Activated T-cell treated with anti-CD3 and anti-CD28 coated beads for 24 hours (primary cell): Measurements from ENCODE around the gene KIF12.

Experiments used
- DNase-seq: peaks from one replicate; pipeline ENCODE4 v3.0.0-alpha.2; 2020; ENCODE audit warnings: low read depth

Gene KIF12

DNA sequence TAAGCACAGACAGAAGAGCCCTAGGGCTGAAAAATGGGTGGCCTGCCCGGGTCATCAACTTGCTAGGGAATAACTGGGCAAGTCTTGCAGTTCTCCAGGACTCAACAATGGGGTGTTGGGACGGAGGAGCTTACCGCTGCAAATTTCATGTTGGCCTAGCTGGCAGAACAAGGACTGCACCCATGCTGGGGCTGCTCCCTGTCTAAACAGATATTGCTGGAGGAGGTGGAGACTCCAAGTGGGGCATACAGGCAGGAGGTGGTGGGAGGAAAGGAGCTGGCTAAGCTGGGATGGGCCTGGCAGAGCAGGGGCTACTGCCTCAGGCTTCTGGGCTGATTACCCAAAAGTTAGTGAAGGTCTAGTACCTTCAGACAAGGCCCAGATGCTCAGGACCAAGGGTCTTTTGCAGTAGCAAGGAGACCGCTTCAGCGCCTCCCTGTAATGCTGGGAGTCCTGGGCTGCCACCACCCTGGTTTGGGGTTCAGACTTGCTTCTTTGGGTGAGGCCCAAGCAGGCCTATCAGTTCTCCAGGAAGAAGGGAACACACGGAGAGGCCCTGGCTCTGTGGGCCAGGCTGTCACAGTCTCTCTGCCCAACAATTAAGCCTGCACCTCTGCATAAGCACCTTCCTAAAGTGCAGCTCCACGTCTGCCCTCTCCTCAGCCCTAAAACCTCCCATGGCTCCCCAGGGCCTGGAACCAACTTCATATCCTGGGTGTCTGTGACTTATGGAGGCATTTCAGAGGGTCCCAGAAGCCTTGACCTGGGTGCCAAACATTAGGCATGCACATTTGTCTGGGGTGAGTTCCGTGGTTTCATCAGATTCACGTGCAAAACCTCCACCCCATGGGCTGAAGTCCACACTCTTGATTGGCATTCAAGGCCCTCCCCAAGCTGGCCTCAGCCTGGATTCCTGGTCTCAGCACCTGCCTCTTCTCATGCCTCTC is 24.2 kb upstream of the KIF12 start:
- no peak for DNase-seq

GRCh38 chr9:114122136-114123027 is 23.3 kb upstream of the KIF12 start:
- no peak for DNase-seq

- no peak for DNase-seq
Measured at GRCh38 chr9:114121227-114122135, 22.4 kb upstream of the KIF12 start.

DNA sequence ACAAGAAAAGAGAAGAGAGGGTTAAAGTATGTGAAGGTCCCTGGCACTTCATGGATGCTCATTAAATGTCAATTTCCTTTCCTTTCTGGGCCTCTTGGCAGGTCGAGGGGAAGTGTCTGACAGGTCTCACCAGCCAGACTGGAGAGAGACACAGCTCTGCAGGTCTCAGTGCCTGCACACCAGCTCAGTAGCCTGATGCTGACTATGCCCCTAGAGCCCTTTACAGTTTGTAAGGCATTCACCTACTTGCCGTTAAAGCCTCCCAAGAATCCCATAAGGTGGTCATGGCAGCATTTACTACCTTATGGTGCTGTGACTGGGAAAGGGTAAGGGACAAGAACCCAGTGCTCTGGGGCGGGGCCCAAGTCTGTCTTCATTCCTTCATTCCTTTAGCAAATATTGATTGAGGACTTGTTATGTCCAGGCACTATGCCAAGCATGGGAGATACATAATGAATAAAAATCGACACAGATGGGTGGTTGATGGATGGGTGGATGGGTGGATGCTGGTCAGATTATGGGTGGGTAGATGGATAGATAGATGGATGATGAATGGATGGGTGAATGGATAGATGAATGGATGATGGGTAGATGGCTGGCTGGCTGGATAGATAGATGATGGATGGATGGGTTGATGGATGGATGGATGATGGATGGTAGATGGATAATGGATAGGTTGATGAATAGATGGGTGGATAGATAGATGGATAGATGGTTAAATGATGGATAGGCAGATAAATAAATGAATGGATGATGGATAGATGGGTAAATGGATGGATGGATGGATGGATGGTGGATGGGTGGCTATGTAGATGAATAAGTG is 21.3 kb upstream of the KIF12 start:
- DNase-seq, result no peak

DNA sequence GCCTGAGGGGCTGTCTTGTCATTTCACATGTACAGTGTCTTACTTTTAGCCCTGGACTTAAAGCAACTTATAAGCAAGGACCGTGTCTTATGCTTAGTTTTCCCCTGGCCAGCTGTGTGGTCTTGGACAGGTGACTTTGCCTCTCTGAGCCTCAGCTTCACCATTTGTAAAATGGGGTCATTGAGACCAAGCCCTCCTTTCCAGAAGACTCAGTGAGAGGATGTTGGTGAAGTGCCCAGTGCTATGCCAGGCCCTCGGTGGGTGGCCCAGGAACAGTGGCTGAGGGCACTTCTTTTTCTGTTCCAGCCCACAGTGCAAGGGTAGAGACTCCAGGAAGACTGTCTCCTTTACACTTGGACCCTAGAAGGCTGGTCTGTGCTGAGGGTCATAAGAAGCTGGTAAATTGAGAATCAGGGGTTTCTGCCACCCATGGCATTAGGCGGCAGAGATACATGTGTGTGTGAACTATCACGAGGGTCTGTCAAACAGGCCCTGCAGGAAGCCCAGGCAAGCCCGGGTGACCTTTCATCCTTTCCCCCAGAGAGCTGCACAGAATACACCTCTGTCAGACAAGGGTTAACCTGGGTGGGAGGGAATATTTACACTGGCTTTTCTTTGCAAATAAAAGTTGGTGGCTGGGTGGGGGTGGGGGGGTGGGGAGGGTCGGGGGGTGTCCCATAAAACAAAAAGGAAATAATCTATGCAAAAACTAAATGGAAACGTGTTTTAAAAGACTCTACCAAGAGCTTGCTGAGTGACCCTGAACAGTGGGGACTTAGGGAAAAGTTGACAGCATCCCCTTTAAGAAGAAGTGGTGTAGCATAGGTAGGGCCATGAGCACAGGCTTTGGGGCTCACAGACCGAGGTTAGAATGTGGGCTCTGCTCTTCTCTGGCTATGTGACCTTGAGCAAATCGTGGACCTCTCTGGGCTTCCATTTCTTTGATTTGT is 20.4 kb upstream of the KIF12 start:
- DNase-seq, result no peak

DNA sequence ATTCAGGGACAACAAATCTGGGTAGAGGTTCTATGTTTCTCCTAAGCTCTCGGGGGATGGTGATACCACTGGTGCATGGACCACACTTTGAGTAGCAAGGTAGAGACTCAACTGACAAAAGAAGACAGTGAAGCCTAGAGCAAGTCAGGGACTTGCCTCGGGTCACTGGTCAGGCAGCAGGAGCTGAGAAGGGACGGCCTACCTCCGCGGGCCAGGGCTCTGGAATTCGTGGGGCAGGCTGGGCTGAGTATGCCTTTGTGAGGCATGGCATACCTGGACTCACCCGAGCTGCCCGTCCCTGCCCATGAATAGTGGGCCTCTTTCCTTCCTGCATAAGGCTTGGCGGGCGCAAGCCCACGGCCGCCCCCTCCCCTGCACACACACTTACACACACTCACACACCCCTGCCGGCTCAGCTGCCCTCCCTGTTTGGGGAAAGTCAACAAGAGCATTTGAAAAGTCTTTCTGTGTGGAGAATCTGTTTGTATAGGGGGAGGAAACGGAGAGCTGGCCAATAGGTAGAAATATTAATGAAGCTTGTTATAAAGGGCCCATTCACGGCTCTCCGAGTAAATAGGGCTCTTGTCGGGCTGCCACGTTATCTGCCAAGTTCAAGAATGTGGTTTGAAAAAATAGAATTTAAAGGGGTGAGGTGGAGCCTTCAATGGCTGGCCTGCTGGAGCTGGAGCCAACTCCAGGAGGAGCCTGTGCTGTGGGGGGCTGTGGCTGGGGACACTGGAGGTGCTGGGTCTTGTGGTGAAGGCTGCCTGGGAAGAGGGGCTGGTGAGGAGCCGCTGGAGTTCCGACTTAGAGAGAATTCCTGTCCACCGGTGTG is 19.1 kb upstream of the KIF12 start:
- DNase-seq, result no peak

GRCh38 chr9:114117614-114117995 is 18.5 kb upstream of the KIF12 start:
- DNase-seq, result no peak

DNA sequence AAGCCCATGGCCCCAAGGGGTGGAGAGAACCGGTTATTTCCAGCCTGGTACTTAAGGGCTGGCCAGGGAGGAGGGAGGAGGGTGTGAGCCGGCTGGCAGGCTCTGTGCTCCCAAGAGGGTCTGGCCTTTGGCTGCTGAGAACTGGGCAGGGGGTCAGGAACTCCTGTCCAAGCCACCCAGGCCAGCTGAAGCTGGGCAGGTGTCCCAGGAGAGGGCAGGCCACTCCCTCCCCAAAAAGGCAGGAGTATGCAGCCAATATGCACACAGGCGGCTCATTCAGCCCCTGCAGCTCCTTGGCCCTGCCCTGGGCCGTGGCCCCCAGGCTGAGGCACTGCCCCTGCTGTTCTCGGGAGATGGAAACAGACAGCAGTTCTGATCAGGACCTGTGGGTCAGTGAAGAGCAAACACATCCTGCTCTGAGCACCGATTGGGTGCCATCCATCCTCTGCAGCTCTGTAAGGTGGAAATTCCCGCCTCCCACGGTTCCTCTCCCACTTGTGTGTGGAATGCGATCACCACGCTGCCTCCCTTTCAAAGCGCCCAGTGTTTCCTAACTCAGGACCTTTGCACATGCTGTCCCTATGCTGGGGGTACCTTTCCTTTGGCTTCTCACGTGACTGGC is 17.1 kb upstream of the KIF12 start:
- no peak for DNase-seq

DNA sequence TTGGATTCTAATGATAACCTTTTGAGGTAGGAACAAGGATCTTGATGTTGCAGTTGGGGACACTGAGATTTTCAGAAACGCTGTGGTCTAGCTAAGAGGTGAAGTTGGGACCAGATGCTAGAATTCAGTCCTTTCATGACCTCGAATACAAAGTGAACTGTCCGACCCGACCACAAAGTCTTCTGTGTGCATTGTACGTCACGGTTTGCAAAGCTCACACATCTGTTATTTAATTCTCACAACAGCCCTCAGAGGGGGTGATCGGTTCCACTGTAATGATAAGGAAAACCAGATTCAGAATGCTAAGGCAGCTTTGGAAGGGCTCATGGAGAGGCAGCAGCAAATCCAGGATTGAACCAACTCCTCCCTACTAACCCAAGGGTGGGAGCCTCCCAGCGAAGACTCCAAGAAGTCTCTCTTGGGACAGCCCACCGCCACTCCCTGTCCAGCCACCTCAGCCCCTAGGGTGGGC is 16.6 kb upstream of the KIF12 start:
- DNase-seq, result no peak

- DNase-seq, result no peak
Measured at GRCh38 chr9:114114364-114114763, 15.3 kb upstream of the KIF12 start.

DNA sequence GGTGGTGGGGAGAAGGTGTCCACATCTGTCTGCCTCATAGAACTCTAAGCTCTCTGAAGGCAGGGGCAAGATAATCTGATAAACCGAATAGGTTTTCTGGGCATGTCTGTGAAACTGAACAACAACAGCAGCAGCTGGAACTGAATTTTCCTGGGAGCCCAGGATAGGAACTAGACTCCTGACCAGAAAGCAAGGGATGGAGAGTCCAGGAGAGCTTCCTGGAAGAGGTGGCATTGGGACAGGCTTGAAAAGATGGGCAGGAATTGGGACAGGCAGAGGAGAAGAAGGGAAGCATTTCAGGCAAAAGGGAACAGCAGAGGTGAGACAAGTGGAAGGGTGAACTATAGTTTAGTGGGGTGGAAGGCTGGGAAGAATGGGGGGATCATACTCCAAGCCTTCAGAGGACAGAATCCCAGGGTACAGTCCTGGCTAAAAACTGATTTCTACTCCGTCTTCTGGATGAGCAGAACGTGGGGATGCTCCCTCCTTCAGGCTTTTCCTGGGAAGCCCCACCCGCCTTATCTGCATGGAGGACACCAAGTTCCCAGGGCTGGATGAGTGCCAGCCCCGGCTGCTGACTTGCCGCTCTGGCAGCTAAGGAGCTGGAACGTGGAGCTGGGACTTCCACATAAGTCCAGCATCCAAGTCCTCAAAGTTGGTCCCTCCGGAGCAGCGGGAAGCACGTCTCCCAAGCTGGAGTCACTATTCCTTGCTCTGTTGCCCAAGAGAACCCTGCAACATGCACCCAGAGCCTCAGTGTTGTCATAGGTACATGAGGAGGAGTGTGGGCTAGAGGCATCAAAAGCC is 13.9 kb upstream of the KIF12 start:
- DNase-seq, result no peak

- DNase-seq, result no peak
Measured at GRCh38 chr9:114112325-114112724, 13.2 kb upstream of the KIF12 start.

DNA sequence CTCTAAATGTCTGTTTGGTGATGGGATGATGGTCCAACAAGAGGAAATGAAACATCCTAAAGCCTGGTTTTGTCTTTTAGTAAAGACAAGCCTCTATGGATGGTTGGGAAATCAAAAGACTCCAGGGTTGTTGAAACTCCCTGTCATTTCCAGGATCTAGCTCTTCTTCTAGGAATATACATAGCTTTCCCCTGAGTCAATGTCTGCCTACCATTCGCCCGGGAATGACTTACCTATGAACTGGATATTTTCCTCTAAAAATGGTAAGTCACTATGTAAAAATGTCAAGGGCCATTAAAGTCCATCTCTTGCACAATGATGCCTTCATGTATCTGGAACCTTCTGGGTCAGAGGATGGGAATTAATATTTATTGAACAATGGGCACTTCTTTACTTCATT is 11.1 kb upstream of the KIF12 start:
- DNase-seq, result no peak

- no peak for DNase-seq
Measured at GRCh38 chr9:114109124-114109523, 10.0 kb upstream of the KIF12 start.

DNA sequence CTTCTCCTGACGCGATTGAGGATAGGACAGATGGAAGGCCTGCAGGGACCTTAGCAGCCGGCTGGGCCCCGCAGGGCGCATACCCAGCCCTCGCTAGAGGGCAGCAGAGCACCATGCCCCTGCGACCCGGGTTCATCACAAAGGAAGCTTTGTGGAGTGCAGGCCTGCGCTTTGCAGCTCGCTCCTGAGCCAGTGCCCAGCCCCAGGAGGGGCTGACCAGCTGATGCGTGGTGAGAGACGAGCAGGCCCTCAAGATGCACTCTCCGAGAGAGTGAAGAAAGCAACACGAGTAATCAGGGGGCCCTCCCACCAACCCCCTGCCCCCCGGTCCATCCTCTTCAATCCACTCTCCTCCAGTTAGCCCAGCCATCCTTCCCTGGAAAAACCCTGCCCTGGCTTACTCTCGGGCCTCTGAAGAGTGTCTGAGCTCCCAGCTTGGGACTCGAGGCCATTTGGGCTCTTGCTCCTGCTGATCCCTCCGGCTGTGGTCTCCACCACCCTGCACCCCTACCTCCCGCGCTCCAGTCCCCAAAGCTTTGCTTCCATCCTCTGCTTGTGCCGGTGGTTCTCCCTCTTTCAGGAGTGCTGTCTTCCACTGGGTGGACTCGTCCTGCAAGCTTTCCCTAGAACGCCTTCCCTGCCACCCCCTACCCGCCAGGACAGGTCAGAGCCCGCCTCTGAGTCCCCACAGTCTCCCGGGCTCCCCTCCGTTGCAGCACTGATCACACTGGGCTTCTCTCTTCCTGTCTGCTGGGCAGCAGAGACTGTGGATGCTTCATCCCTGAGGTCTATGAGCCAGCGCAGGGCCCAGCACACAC is 9.1 kb upstream of the KIF12 start:
- DNase-seq, result peak; percentile 33

- DNase-seq, result no peak
Measured at GRCh38 chr9:114107286-114108001, 8.4 kb upstream of the KIF12 start.
